ENCODE data around the gene RPP30.

RPP30 gene

GRCh38 chr10:90947030-90947960, 75.5 kb downstream of the RPP30 start:
- no peak for DNase-seq
